Amniotic epithelial cell (primary cell): ENCODE results near the gene MARCHF5.
"Not testable (repeated sequence)": the region's sequence is repeated elsewhere in the genome, so short reads cannot be mapped to it uniquely, and the experiment has no call there.

Experiments used
- DNase-seq: peaks from one replicate; pipeline ENCODE4 v3.0.0-alpha.2; 2010; ENCODE audit warnings: low read depth

The MARCHF5 gene

GRCh38 chr10:92305133-92306072 is 14.4 kb downstream of the MARCHF5 start:
- no peak for DNase-seq

GRCh38 chr10:92309272-92309671 is 18.3 kb downstream of the MARCHF5 start:
- DNase-seq: no peak

DNA sequence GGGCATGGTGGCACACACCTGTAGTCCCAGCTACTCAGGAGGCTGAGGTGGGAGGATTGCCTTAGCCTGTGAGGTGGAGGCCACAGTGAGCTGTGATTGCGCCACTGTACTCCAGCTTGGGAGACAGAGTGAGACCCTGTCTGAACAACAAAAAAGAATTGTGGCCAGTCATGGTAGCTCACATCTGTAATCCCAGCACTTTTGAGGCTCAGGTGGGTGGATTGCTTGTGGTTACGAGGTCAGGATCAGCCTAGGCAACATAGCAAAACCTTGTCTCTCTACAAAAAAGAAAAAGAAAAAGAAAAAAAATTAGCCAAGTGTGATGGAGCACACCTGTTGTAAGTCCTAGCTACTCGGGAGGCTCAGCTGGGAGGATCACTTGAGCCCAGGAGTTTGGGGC is 22.8 kb downstream of the MARCHF5 start:
- no peak for DNase-seq

DNA sequence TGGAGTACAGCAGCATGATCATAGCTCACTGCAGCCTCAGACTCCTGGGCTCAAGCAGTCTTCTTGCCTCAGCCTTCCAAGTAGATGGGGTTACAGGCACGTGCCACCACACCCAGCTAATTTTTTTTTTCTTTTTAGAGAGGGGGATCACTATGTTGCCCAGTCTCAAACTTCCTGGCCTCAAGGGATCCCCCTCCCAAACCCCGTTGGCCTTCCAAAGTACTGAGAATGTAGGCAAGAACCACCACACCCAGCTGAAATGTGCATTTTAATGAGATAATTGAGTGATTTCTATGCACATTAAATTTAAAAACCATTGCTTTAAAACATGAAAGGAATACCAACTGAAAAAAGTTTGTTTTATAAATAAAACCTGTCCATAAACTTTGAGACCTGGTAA is 25.6 kb downstream of the MARCHF5 start:
- no peak for DNase-seq

GRCh38 chr10:92323079-92323478 is 32.1 kb downstream of the MARCHF5 start:
- no peak for DNase-seq

DNA sequence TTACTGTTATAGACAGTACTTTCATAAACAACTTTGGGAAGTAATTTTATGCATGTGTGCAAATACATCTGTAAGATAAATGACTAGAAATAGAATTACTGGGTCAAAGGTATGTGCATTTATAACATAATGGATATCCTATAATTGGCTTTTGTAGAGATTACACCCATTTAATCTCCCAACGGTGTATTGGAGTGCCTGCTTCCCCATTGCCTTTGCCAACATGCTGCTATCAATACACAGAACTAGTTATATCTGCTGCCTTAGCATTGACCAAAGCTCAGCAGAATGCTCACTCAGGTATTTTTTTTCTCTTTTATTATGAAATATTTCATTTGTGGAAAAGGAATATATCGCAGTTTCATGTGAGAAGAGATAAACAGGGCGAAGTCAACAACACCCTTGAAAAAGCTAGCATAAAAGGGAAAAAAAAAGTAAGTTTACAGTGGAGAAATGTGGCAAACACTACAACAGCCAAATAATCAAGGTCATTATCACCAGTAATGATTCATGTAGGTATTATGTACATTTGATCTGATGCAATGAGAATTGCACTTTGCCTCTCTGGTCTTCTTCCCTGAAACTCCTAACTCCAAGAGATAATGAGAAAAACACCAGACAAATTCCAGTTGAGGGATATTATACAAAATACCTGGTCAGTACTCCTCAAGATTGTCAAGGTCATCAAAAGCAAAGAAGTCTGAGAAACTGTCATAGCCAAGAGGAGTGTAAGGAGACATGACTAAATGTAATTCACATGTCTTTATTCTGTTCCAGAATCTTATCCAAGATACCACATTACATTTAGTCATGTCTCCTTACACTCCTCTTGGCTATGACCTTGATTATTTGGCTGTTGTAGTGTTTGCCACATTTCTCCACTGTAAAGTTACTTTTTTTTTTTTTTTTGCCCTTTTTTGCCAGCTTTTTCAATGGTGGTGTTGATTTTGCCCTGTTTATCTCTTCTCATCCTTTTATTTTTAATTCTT is 36.8 kb downstream of the MARCHF5 start:
- DNase-seq: peak; percentile 63

- no peak for DNase-seq
These were observed 38.0 kb downstream of the MARCHF5 start for GRCh38 chr10:92328993-92329392.

DNA sequence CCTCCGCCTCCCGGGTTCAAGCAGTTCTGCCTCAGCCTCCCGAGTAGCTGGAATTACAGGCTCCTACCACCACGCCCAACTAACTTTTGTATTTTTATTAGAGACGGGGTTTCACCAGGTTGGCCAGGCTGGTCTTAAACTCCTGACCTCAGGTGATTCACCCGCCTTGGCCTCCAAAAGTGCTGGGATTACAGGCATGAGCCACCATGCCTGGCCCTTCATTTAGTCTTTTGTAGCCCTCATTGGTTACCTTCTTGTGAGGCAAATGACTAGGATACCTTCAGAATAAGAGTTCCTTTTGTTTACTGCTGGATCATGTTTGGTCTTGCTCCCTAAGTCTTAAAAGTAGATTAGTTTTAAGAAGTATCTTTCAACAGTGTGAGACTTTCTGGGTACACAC is 39.0 kb downstream of the MARCHF5 start:
- DNase-seq: peak; percentile 17

DNA sequence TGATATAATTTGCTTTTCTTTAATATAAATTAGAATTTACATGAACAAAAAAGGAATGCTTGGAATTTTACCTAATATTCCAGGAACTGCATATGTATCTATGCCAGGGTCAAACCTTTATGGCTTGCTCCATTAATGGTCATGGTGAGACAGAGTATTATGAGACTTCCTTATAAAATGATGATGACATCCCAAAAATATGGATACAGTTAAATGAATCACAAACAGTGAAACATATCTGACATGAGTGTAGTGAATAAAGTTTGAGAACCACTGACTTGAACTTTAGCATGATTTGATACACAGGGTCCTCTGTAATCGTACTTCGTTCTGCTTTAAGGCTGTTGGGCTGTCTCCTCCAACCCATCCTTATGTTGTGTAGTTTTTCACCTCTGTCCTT is 51.8 kb downstream of the MARCHF5 start:
- DNase-seq: peak; percentile 11

- DNase-seq: not testable (repeated sequence)
These were observed 54.6 kb downstream of the MARCHF5 start for GRCh38 chr10:92345575-92345974.

GRCh38 chr10:92347035-92347676 is 56.2 kb downstream of the MARCHF5 start:
- not testable (repeated sequence) for DNase-seq

DNA sequence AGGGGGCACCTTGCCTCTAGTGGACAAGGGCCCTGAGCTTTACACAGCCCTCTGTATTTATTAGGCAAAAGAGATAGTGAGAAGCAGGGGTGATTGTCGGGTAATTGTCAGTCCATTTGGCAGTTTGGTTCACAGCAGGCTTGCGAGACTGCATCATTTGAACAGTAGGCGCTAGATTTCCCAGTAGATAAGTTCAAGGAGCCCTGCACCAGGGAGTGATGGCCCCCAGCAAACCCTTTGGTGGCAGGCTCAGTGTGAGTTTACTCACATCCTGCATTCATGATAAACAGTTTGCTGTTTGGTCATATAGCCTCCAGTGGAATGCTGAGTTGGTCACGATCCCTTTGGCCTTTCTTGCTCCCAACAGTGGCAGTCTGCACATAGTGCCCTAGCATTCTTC is 59.4 kb downstream of the MARCHF5 start:
- DNase-seq: no peak

DNA sequence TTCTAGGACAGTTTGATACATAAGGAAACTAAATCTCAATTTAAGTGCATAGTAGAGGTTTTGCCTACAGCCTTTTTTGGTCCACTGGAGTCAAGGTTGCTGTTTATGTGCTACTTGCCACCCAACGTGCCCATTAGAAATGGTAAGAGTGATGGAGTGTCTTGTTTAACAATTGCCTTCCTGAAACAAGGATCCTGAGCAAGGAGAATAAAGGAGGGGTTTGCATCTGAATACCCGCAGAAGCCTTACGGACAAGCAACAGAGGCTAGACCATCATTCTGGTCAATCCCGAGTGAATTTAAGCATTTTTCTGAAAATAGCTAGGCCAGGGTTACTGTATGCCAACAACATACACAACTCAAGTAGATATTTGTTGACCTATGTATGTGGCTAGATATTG is 63.6 kb downstream of the MARCHF5 start:
- no peak for DNase-seq

- DNase-seq: no peak
These were observed 65.1 kb downstream of the MARCHF5 start for GRCh38 chr10:92356041-92356440.

- DNase-seq: no peak
These were observed 72.5 kb downstream of the MARCHF5 start for GRCh38 chr10:92363498-92363897.

- no peak for DNase-seq
These were observed 75.5 kb downstream of the MARCHF5 start for GRCh38 chr10:92366412-92367021.

GRCh38 chr10:92377962-92378361 is 87.0 kb downstream of the MARCHF5 start:
- DNase-seq: no peak

DNA sequence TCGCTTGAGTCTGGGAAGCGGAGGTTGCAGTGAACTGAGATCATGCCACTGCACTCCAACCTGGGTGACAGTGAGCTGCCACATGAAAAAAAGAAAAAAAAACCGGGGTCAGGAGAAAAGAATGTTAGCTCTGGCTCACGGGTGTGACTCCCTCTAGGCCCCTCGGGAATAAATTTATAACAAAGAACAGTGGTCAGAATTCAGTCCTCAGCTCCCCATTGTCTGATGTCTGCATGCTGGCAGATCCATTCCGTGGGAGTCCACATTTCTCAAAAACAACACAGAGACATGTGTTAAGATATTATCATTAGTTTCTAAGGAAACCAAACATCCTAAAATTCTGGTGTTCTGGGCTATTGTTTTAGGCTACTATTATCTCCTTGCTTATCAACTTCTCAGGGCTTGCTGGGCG is 90.6 kb downstream of the MARCHF5 start:
- DNase-seq: no peak

DNA sequence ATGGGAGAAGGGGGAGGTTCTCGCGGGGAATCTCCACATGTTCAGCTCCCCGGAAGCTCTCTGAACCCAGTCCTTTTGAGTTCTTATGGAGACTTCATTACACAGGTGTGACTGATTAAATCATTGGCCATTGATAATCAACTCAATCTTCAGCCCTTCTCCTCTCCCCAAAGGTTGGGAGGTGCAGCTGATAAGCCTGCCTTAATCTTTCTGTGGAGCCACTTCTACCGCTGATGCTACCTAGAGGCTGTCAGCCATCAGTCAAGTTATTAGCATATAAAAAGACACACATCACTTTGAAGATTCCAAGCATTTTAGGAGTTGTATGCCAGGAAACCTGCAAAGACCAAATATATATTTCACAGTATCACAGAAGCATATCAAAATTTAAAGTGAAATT is 91.7 kb downstream of the MARCHF5 start:
- no peak for DNase-seq

GRCh38 chr10:92384741-92385140 is 93.8 kb downstream of the MARCHF5 start:
- no peak for DNase-seq

- no peak for DNase-seq
These were observed 94.9 kb downstream of the MARCHF5 start for GRCh38 chr10:92385831-92386230.
